GM12891 (cell line): ENCODE measurements around the gene ABTB2.

Source experiments
- POLR2A ChIP-seq: IDR thresholded peaks from 2 replicates; pipeline ENCODE4 v1.6.1; 2011; ENCODE audit warnings: low read depth, low read length, control low read depth
- POLR2AphosphoS5 ChIP-seq: IDR thresholded peaks from 2 replicates; pipeline ENCODE4 v1.6.1; 2011; ENCODE audit warnings: low read depth, low read length, control low read depth
- POU2F2 ChIP-seq: IDR thresholded peaks from 2 replicates; pipeline ENCODE4 v1.6.1; 2011; ENCODE audit warnings: low read depth, mild to moderate bottlenecking, control low read depth, low read length, moderate library complexity
- SPI1 ChIP-seq: IDR thresholded peaks from 2 replicates; pipeline ENCODE4 v1.6.1; 2011; ENCODE audit warnings: low read depth, low read length, control low read depth
- TAF1 ChIP-seq: IDR thresholded peaks from 2 replicates; pipeline ENCODE4 v1.6.1; 2011; ENCODE audit warnings: low read depth, low read length, control low read depth

- TF ChIP-seq POLR2A (no peak), TAF1 (no peak), POLR2AphosphoS5 (no peak), SPI1 (no peak), POU2F2 (no peak)
Measured at GRCh38 chr11:34184505-34185015, 173.2 kb downstream of the ABTB2 start.
